HG03457 (cell line): Measurements from ENCODE around the gene TMEM176B.
"Not testable (repeated sequence)": the region's sequence is repeated elsewhere in the genome, so short reads cannot be mapped to it uniquely, and the experiment has no call there.

Experiments used
- ATAC-seq: cut with Tn5 transposase; IDR thresholded peaks from one replicate; pipeline ENCODE4 v1.9.1; 2021; ENCODE audit warnings: moderate number of reproducible peaks; ENCODE audit not compliant: unreplicated experiment

TMEM176B gene

GRCh38 chr7:150823484-150824126 lies 23.4 kb upstream of the TMEM176B start:
- no peak for ATAC-seq

DNA sequence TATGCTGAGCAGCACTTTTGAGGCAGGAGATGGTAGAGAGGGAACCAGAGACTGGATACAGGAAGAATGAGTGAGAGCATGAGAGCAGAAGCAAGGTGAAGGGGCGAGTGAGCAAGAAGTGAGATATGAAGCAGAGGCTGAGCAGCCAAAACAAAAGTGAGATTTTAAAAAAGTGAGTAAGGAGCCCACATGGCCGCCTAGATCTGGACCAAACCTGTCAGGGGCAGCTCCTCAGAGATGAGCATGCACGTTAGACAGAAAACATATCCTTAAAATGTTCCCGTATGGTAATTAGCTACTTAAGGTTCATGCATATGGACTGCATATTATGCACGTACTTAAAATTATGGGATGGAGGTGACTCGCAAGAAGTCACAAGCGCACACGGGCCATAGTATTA lies 22.9 kb upstream of the TMEM176B start:
- no peak for ATAC-seq

- no peak for ATAC-seq
Observed at GRCh38 chr7:150820578-150821198, 20.5 kb upstream of the TMEM176B start.

GRCh38 chr7:150820148-150820547 lies 20.0 kb upstream of the TMEM176B start:
- ATAC-seq = no peak

GRCh38 chr7:150818971-150819370 lies 18.8 kb upstream of the TMEM176B start:
- ATAC-seq = no peak

GRCh38 chr7:150814328-150815001 lies 14.3 kb upstream of the TMEM176B start:
- no peak for ATAC-seq

GRCh38 chr7:150807616-150808438 lies 7.7 kb upstream of the TMEM176B start:
- ATAC-seq = not testable (repeated sequence)

DNA sequence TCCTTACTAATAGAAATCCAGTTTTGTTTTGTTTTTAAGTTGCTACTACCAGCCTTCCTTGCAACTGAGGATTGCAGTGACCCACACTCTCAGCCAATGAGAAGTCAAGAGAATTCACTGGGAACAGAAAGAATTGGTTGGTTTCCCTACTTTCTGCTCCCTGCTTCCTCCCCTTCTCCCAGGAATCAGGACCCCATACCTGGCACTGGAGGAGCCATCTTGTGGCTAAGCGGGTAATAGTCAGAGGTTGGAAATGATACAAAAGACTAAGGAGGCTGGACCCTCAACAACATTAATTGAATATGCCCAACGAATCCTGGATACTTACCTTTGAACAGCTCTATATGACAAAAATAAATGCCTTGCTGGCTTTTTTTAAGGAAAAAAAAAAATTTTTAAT lies 6.7 kb upstream of the TMEM176B start:
- no peak for ATAC-seq

- ATAC-seq = no peak
Observed at GRCh38 chr7:150806454-150806853, 6.3 kb upstream of the TMEM176B start.

DNA sequence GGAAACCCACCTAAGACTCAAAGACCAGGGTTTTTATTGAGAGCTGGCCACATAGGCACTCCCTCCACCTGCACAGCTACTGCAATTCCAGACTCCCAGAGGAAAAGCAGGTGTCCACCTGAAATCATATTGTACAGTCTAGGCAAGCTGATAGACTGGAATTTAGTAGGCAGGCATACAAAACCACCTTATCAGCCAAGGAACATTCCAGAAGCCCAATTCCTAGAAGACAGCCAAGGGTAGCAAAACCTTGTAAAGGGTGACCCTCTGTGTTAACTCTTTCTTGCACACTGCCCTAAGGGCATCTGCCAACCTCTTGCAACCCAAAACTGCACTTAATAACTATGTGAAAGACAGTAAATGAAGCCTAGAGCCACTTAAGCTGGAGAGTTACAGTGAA lies 5.7 kb upstream of the TMEM176B start:
- ATAC-seq = no peak

GRCh38 chr7:150804802-150805201 lies 4.6 kb upstream of the TMEM176B start:
- no peak for ATAC-seq

DNA sequence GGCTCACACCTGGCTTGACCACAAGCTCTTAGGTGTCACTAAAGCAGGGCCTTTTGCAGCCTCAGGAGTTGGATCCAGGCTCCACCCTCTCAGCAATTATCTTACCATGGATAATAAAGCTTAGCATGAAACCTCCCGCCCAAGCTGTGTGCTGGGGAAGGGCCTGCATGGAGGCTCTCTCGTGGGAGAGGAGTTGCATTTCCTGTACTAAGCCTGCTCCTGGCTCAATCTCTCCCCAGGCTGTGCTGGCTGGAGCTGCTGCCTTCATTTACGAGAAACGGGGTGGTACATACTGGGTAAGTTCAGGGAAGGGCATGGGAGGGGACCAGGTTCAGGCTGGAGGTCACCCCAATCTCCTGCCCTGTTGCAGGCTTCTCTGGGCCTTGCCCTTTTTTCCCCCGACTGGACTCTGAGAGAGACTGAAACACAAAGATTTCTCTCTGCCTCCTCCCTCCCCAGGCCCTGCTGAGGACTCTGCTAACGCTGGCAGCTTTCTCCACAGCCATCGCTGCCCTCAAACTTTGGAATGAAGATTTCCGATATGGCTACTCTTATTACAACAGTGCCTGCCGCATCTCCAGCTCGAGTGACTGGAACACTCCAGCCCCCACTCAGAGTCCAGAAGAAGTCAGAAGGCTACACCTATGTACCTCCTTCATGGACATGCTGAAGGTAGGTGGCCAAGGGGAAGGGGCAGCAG lies 3.1 kb upstream of the TMEM176B start:
- ATAC-seq = no peak

- no peak for ATAC-seq
Observed at GRCh38 chr7:150801946-150802771, 2.0 kb upstream of the TMEM176B start.

- no peak for ATAC-seq
Observed at GRCh38 chr7:150801242-150801945, 1.2 kb upstream of the TMEM176B start.

DNA sequence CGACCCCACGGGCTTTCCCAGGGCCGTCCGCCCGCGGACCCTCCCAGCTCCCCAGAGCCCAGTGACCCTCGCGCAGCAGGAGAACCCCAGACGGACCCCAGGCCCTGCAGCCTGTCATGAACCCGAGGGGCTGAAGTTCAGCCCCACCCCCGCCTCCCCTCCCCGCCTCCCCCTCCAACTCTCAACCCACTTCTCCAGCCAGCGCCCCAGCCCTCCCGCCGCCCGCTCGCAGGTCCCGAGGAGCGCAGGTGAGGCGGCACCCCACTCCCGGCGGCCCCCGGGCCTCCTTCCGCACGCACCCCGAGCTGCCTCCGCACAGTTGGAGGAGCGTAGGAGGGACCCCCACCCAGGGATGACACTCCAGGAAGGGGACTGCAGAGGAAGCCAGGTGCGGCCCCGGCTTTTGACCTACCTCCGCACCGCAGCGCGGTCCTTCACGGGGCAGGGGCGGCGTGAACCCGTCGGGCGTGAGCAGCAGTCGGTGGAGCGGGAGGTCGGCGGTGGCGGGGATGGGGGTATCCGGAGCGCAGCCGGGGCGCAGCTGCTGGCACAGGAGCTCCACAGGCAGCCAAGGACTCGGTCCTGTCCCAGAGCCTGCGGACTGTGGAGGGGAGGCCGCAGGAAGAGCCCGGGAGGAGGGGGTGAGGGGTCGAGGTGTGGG lies 547 bp upstream of the TMEM176B start, which contains the start of gene TMEM176A:
Gene TMEM176A (plus strand): TSS at position 189 of the 661 bp plus-strand sequence. CDS start 782 bp downstream, outside the sequence.
- ATAC-seq = no peak

DNA sequence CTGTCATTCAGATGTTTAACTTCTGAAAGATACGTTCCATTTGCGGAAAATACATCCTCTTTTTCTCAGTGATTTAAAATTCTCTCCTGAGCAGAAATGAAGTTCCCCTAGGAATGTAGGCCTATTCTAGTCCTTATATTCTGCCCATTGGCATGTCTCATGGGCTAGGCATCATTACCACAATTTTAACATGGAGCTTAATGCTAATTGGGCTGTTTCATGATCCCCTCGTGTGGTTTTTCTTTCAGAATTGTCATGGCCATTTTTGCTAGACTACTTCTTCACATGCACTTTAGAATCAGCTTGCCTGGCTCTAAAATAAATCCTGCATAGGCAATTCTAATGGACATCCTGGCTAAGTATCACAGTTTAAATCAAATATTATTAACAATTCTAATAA lies 1.0 kb downstream of the TMEM176B start:
- ATAC-seq = no peak

- no peak for ATAC-seq
Observed at GRCh38 chr7:150797661-150798060, 2.5 kb downstream of the TMEM176B start.

DNA sequence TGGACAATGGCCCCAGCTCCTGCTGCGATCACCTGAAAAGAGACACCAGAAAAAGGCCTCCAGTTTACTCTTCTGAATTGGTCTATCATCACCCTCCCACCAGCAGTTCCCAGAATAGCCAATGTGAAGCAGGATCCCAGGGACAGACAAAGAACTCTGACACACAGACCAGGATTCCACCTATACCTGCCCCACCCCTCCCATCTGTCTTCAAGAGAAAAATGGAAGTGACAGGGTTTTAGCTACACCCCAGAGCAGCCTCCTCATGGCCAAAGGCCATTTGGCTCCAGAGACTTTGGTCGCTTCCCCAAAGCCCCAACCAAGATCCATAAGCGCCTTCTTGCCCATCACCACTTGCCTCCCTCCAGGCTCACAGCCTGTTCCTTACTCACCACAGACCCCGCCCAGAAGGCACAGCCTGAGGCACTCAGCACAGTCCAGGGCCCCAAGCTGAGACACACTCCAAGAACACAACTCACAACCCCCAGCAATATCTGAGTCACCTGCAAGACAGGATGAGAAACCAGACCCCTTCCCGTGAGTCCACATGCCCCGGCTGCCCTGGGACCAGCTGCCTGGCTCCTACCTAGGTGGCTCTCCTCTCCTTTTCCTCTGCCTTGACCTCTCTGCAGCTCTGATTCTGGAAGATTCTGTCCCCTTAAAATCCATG lies 6.5 kb downstream of the TMEM176B start:
- ATAC-seq = no peak
